ENCODE results near the gene QRFP. TPM values are rescaled to one million over a fixed set of nuclear protein-coding genes. Genes with fewer than 3 reads are reported as not detected.

Gene QRFP
- polyA plus RNA-seq, 1 donor (not counting 4 experiments of a cell fraction or from before 2014, with no cell fraction given) = not detected

DNA sequence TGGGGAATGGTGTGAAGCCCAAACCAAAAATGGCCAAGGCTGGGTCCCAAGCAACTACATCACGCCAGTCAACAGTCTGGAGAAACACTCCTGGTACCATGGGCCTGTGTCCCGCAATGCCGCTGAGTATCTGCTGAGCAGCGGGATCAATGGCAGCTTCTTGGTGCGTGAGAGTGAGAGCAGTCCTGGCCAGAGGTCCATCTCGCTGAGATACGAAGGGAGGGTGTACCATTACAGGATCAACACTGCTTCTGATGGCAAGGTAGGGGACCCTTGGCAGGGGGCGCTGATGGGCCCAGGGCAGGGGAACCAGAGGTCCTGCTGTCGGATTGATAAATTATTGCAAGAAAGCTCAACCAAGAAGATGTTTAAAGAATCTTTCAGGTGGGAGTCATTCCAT lies 41.8 kb downstream of the QRFP start:
- peaks cover 33% of the 10 kb centered on the region for H3K79me2 ChIP-seq (ENCODE audit: control insufficient read depth, insufficient read depth, low read length)

DNA sequence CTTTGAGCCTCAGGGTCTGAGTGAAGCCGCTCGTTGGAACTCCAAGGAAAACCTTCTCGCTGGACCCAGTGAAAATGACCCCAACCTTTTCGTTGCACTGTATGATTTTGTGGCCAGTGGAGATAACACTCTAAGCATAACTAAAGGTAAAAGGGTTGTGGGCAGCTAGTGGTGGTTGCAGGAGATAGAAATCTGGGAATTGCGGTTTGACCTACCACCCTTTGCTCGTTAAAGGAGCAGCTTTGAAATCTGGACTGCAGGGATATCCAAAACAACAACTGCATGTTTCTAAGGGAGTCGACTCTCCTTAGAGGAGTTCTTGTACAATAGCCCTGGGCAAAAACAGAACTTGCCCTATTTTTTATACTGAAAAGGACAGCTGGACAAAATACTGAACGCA lies 42.5 kb downstream of the QRFP start:
- peaks cover 39% of the 10 kb centered on the region for H3K79me2 ChIP-seq (ENCODE audit: control insufficient read depth, insufficient read depth, low read length)
- H3K9ac ChIP-seq (ENCODE audit: control insufficient read depth, extremely low read depth, insufficient read depth, low read length) = no peak overlapping the region
- no peaks in the 10 kb centered on the region for H3K9me1 ChIP-seq (ENCODE audit: control insufficient read depth, extremely low read depth, insufficient read depth, low read length)
- TF ChIP-seq, protein P1, sequence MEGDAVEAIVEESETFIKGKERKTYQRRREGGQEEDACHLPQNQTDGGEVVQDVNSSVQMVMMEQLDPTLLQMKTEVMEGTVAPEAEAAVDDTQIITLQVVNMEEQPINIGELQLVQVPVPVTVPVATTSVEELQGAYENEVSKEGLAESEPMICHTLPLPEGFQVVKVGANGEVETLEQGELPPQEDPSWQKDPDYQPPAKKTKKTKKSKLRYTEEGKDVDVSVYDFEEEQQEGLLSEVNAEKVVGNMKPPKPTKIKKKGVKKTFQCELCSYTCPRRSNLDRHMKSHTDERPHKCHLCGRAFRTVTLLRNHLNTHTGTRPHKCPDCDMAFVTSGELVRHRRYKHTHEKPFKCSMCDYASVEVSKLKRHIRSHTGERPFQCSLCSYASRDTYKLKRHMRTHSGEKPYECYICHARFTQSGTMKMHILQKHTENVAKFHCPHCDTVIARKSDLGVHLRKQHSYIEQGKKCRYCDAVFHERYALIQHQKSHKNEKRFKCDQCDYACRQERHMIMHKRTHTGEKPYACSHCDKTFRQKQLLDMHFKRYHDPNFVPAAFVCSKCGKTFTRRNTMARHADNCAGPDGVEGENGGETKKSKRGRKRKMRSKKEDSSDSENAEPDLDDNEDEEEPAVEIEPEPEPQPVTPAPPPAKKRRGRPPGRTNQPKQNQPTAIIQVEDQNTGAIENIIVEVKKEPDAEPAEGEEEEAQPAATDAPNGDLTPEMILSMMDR (optimal IDR thresholded peaks at IDR 0.05 in 1 of 3, IDR thresholded peaks at IDR 0.05 in 1 of 3, conservative IDR thresholded peaks at IDR 0.05 in 1 of 3; ENCODE audit: extremely low read depth in 1 of 3, insufficient read depth in 2 of 3, low read length in 3 of 3) = no peak
- no peak for TF ChIP-seq EZH2 (IDR thresholded peaks at IDR 0.05; ENCODE audit: low read length)
- no peak for DNase-seq (ENCODE audit: low read depth, low spot score)
- peaks cover 17 to 33% of the 10 kb centered on the region in 2 experiments for H3K36me3 ChIP-seq (ENCODE audit: control insufficient read depth in 2 of 2, extremely low read depth in 1 of 2, insufficient read depth in 2 of 2, low read length in 2 of 2)
- no peak overlapping the region for H3K4me2 ChIP-seq (ENCODE audit: control insufficient read depth, extremely low read depth, insufficient read depth, low read depth, low read length)
- peaks cover 2% of the 10 kb centered on the region for H4K20me1 ChIP-seq (ENCODE audit: control insufficient read depth, extremely low read depth, insufficient read depth, low read length)
- dilution Hi-C loops (cut with MboI; ENCODE audit: extremely low pct_ligation_motif_present, low sequenced_read_pairs) = no loop called here
- H3K4me1 ChIP-seq (ENCODE audit: control insufficient read depth, extremely low read depth, insufficient read depth, low read length) = no peaks in the 10 kb centered on the region
- no peaks in the 10 kb centered on the region for H3K9me3 ChIP-seq (ENCODE audit: control insufficient read depth, low read depth, low read length)
- H2AFZ ChIP-seq (ENCODE audit: control insufficient read depth, low read length) = no peak overlapping the region
- no peaks in the 10 kb centered on the region for H3K27me3 ChIP-seq (ENCODE audit: control insufficient read depth, extremely low read depth, insufficient read depth, low read length)
- no peak for FAIRE-seq
- no peak overlapping the region for H3K4me3 ChIP-seq (ENCODE audit: control insufficient read depth in 2 of 3, extremely low read depth in 1 of 3, insufficient read depth in 2 of 3, low read depth in 1 of 3, low read length in 3 of 3)
- H3K27ac ChIP-seq (ENCODE audit: control insufficient read depth, insufficient read depth, low read length) = no peak overlapping the region

More for the DNA sequence above, 41.8 kb downstream of the QRFP start:
- Histone ChIP-seq H3K27ac (ENCODE audit: control insufficient read depth, insufficient read depth, low read length) (no peak overlapping the region), H3K4me1 (ENCODE audit: control insufficient read depth, extremely low read depth, insufficient read depth, low read length) (no peaks in the 10 kb centered on the region), H2AFZ (ENCODE audit: control insufficient read depth, low read length) (no peak overlapping the region), H3K4me3 (ENCODE audit: control insufficient read depth in 2 of 3, extremely low read depth in 1 of 3, insufficient read depth in 2 of 3, low read depth in 1 of 3, low read length in 3 of 3) (no peak overlapping the region), H3K9me3 (ENCODE audit: control insufficient read depth, low read depth, low read length) (no peaks in the 10 kb centered on the region), H3K4me2 (ENCODE audit: control insufficient read depth, extremely low read depth, insufficient read depth, low read depth, low read length) (no peak overlapping the region), H3K9me1 (ENCODE audit: control insufficient read depth, extremely low read depth, insufficient read depth, low read length) (no peaks in the 10 kb centered on the region), H3K9ac (ENCODE audit: control insufficient read depth, extremely low read depth, insufficient read depth, low read length) (no peak overlapping the region), H3K27me3 (ENCODE audit: control insufficient read depth, extremely low read depth, insufficient read depth, low read length) (no peaks in the 10 kb centered on the region), H4K20me1 (ENCODE audit: control insufficient read depth, extremely low read depth, insufficient read depth, low read length) (peaks cover 2% of the 10 kb centered on the region), H3K36me3 (ENCODE audit: control insufficient read depth in 2 of 2, extremely low read depth in 1 of 2, insufficient read depth in 2 of 2, low read length in 2 of 2) (peaks cover 17 to 33% of the 10 kb centered on the region in 2 experiments)
- DNase-seq (ENCODE audit: low read depth, low spot score) (no peak), FAIRE-seq (no peak)
- dilution Hi-C loops (cut with MboI; ENCODE audit: extremely low pct_ligation_motif_present, low sequenced_read_pairs) = no loop called here
- TF ChIP-seq, protein P1 (optimal IDR thresholded peaks at IDR 0.05 in 1 of 3, IDR thresholded peaks at IDR 0.05 in 1 of 3, conservative IDR thresholded peaks at IDR 0.05 in 1 of 3; ENCODE audit: extremely low read depth in 1 of 3, insufficient read depth in 2 of 3, low read length in 3 of 3) = no peak
- TF ChIP-seq EZH2 (IDR thresholded peaks at IDR 0.05; ENCODE audit: low read length) = no peak
